ENCODE measurements around the gene PBLD.

GRCh38 chr10:68365611-68366010 lies 32.9 kb upstream of the PBLD start:
- no peak for TF ChIP-seq ARNT (IDR thresholded peaks at IDR 0.05)
- no peak for TF ChIP-seq FOXM1 (IDR thresholded peaks at IDR 0.05; ENCODE audit: borderline replicate concordance)
- TF ChIP-seq NFRKB (IDR thresholded peaks at IDR 0.05) = no peak
- TF ChIP-seq SUZ12 (IDR thresholded peaks at IDR 0.05) = no peak
- TF ChIP-seq TARDBP (IDR thresholded peaks at IDR 0.05) = no peak
- no peak for TF ChIP-seq ELF4 (IDR thresholded peaks at IDR 0.05)
- TF ChIP-seq HDGF (IDR thresholded peaks at IDR 0.05; ENCODE audit: borderline replicate concordance) = no peak

All from HEK293T (cell line).